ENCODE results near the gene ATN1.

The ATN1 gene

GRCh38 chr12:6946920-6947374 is 19.2 kb downstream of the ATN1 start:
- DNase-seq: no peak

- DNase-seq: no peak
These were observed 19.9 kb downstream of the ATN1 start for GRCh38 chr12:6947615-6948014.

DNA sequence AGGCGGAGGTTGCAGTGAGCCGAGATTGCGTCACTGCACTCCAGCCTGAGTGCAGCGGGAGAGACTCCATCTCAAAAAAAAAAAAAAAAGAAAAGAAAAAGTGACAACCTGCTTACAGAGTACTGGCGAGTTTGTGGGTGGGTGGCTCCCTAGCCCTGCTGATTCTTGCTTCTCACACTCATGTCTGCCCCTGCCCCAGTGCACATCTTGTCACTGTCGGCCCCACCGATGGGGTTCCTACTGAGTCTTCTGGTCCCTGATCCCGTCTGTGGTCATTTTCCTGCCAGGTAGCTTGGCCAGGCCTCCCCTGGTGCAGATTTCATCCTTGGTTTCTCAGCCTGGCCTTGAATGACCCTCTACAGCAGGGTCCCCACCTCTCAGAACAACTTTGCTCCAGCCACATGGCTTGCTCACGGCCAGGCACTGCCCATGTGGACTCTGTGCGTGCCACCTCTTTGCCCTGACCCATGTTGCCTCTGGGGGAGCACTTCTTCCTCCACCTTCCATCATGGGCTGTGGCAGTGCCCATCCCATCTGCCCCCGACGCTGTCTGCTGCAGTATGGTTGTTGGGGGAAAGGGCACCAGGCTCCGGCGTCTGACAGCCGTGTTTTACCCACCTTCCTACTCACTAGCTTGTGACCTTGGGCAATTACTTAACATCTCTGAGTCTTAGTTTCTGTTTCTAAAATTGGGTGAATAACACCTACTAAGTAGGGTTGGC is 21.3 kb downstream of the ATN1 start:
- no peak for DNase-seq

- DNase-seq: no peak
These were observed 22.6 kb downstream of the ATN1 start for GRCh38 chr12:6950401-6950801.

DNA sequence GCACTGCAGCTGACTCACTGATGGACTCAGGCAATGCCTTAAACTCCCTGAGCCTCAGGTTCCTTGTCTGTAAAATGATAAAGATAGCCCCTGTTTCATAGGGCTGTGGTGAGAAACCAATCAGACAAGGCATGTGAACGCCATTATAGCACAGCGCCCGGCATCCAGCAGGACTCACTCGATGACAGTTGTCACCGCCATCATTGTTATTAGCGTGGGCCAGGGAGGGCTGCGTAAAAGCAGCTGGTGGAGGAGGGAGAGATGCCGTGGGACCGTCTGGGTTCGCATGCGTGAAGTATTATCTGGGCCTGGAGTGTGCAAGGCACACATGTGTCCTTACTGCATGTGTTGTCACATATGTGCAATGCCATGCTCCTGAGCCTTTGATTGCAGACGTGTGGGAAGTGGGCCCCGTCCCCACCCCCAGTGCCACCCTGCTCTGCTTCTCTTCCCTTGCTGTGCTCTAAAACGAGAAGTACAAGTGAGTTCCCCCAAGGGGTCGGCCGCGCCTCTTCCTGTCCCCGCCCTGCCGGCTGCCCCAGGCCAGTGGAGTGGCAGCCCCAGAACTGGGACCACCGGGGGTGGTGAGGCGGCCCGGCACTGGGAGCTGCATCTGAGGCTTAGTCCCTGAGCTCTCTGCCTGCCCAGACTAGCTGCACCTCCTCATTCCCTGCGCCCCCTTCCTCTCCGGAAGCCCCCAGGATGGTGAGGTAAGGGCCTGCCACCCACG is 23.2 kb downstream of the ATN1 start, which contains the start of gene PTPN6:
Gene PTPN6 (plus strand): TSS at position 546 of the 730 bp plus-strand sequence. CDS start 157 bp downstream, at position 703.
- no peak for DNase-seq

- DNase-seq: no peak
These were observed 23.9 kb downstream of the ATN1 start for GRCh38 chr12:6951551-6952120.

GRCh38 chr12:6952121-6952862 is 24.5 kb downstream of the ATN1 start:
- DNase-seq: no peak

DNA sequence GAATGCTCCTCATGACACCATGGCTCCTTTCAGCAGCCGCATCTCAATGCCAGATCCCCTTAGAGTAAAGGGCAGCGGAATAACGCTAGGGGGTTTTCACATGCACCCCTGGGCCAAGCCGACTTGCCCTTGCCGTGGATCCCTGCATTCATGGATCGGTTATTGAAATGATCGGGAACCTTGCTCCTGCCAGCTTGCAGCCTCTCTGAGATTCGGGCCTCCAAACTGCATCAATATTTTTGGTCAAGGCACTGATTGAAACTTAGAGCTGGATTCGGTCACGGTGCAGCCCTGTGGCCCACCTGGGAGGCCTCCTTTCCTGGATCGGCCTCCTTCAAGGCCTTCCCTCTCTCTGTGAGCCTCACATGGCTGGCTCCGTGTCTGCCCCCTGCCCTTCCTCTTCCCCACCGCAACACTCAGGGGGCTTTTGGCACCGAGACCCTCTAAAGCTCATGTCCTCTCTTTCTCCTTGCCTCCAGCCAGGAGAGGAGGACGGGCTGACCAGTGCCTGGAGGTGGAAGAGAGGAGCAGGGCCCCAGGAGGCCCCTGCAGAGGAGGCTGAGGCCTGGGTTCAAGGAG is 25.2 kb downstream of the ATN1 start:
- no peak for DNase-seq

- no peak for DNase-seq
These were observed 25.9 kb downstream of the ATN1 start for GRCh38 chr12:6953442-6954315.

DNA sequence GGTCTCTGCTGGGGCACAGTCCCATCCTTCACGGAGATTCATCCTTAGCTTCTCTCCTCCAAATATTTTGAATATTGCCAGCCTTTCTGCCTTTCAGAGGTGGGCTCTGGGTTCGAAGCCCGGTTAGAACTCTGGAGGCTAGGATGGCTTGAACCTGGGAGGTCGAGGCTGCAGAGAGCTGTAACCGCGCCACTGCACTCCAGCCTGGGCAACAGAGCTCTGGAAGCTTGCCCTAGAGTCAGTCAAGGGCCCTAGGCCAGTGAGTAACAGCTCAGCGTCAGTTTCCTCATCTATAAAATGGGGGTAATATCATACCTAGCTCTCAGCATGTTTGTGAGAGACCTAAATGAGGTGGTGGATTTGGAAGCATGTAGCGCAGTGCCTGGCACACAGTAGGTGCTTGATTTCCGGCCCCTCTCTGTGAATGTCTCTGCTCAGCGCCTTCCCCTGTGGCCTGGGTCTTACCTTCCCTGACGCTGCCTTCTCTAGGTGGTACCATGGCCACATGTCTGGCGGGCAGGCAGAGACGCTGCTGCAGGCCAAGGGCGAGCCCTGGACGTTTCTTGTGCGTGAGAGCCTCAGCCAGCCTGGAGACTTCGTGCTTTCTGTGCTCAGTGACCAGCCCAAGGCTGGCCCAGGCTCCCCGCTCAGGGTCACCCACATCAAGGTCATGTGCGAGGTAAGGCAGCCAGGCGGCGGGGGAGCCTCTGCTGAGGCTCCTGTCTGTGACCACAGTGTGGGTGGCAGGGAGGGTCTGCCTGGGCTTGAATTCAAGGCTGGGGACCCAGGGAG is 26.8 kb downstream of the ATN1 start:
- no peak for DNase-seq

DNA sequence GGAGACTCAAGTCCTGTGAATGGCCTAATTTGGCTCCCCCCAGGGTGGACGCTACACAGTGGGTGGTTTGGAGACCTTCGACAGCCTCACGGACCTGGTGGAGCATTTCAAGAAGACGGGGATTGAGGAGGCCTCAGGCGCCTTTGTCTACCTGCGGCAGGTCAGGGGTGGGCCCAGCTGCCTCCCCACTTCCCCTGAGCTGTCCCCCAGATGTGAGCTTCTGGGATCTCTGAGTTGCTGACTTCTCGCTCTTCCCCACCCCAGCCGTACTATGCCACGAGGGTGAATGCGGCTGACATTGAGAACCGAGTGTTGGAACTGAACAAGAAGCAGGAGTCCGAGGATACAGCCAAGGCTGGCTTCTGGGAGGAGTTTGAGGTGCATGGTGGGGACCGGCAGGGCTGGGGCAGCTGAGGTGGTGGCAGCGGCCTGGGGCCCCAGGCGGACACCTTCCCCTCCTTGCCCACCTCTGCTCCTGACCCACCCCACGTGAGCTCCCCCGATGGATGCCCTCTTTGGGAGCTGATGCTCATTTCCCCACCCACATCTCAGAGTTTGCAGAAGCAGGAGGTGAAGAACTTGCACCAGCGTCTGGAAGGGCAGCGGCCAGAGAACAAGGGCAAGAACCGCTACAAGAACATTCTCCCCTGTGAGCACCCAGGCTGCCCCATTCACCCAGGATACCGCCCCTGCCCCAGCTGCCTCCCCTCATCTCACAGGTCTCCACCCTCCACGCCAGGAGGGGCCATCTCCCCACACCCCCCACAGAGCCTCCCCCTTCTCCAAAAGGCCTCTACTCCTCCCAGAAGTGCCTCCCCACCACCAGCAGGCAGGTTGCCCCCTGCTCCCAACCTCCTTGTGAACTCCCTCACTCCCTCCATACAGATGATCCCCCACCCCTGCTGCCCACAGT is 27.6 kb downstream of the ATN1 start:
- no peak for DNase-seq

DNA sequence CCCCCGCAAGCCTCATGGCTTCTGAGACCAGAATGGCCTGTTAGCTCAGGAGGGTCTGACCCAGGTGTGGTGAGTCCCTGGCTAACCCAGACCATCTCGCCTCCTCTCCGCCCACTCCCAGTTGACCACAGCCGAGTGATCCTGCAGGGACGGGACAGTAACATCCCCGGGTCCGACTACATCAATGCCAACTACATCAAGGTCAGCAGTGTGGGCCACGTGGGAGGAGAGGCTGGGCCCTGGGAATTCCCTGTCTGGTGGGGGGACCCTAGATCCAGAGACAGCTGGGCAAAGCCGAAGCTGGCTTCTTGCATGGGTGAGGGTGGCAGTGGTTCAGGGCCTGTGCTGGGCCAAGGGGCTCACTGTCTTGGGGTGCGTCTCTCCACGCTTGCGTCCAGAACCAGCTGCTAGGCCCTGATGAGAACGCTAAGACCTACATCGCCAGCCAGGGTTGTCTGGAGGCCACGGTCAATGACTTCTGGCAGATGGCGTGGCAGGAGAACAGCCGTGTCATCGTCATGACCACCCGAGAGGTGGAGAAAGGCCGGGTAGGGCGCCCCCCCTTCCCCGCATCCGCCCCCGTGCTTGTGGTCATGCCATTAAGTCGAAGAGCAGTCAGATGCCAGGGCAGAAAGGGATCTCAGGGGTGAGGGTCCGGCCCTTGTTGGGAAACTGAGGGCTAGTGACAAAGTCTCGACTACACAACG is 28.4 kb downstream of the ATN1 start:
- no peak for DNase-seq

GRCh38 chr12:6957151-6957701 is 29.5 kb downstream of the ATN1 start:
- DNase-seq: no peak

DNA sequence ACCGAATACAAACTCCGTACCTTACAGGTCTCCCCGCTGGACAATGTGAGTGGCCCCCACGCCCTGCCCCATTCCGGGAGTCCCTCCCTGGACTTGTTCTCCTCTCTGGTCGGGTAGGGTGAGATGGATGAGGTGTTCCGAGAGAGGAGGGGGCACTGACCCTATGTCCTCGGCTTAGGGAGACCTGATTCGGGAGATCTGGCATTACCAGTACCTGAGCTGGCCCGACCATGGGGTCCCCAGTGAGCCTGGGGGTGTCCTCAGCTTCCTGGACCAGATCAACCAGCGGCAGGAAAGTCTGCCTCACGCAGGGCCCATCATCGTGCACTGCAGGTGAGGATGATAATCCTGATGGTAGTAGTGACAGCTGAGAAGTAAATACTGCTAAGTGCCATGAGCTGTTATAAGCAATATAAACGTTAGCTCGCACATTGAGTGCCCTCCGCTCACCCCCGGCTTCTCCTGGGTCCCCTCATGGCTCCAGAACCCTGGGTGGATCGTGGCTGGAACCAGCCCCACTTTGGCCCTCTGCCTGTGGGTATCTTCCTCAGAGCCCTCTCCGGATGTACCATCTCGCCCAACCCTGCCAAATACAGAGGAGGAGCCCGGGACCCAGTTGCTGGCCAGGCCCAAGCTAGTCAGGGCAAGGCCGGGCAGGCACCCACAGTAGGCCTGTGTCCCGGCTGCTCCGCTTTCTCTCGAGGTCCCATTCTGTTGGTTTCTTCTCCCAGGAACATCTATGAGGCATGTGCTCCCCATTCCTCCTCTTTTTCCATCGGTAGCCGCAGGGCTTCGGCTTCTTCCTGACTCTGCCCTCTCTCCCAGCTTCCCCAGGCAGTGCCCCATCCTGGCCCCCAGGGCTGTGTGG is 30.2 kb downstream of the ATN1 start:
- no peak for DNase-seq

- no peak for DNase-seq
These were observed 30.9 kb downstream of the ATN1 start for GRCh38 chr12:6958609-6959057.

- DNase-seq: no peak
These were observed 31.5 kb downstream of the ATN1 start for GRCh38 chr12:6959058-6959804.
